PC-9 (cell line): ENCODE data around the gene CNTFR.

Experiments used
- EZH2 ChIP-seq: fragments of 200-600 bp; sonication (generic); IDR thresholded peaks from 2 replicates; pipeline ENCODE4 v1.8.0; 2017; ENCODE audit warnings: antibody characterized with exemption, low read depth
- TF ChIP-seq, protein P1 (sequence below): fragments of 200-600 bp; sonication (generic); conservative IDR thresholded peaks from 2 replicates; pipeline ENCODE4 v1.6.1; 2017; ENCODE audit warnings: mixed run types, antibody characterized with exemption, mild to moderate bottlenecking, moderate library complexity

GRCh38 chr9:34562135-34562745, 27.3 kb downstream of the CNTFR start:
- TF ChIP-seq, protein P1, sequence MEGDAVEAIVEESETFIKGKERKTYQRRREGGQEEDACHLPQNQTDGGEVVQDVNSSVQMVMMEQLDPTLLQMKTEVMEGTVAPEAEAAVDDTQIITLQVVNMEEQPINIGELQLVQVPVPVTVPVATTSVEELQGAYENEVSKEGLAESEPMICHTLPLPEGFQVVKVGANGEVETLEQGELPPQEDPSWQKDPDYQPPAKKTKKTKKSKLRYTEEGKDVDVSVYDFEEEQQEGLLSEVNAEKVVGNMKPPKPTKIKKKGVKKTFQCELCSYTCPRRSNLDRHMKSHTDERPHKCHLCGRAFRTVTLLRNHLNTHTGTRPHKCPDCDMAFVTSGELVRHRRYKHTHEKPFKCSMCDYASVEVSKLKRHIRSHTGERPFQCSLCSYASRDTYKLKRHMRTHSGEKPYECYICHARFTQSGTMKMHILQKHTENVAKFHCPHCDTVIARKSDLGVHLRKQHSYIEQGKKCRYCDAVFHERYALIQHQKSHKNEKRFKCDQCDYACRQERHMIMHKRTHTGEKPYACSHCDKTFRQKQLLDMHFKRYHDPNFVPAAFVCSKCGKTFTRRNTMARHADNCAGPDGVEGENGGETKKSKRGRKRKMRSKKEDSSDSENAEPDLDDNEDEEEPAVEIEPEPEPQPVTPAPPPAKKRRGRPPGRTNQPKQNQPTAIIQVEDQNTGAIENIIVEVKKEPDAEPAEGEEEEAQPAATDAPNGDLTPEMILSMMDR = peak; percentile 57
- no peak for TF ChIP-seq EZH2
